A549 (cell line): ENCODE results near the gene ADSS1.

ENCODE experiments used
- BHLHE40 ChIP-seq: IDR thresholded peaks from 2 replicates; pipeline ENCODE4 v1.6.1; 2012; ENCODE audit warnings: low read depth, low read length, inconsistent platforms
- CEBPB ChIP-seq, 2 experiments: fragments of >200 bp in 1 of 2; sonication (Bioruptor Twin) in 1 of 2; formaldehyde crosslinking in 1 of 2; IDR thresholded peaks; 2 replicates each; pipeline ENCODE4 v1.6.1; 2012 to 2016
- CTCF ChIP-seq: fragments of >200 bp; sonication (Bioruptor Twin); formaldehyde crosslinking; IDR thresholded peaks from 3 replicates; pipeline ENCODE4 v1.5.1; 2016
- EP300 ChIP-seq, 2 experiments: fragments of >200 bp; sonication (Bioruptor Twin); formaldehyde crosslinking; IDR thresholded peaks; 2 replicates in 1 of 2; 3 replicates in 1 of 2; pipeline ENCODE4 v1.6.1; 2016 to 2017
- MAX ChIP-seq: IDR thresholded peaks from 2 replicates; pipeline ENCODE4 v1.6.1; 2012
- POLR2A ChIP-seq: IDR thresholded peaks from 2 replicates; pipeline ENCODE4 v1.6.1; 2012; ENCODE audit warnings: mild to moderate bottlenecking, low read length
- SMC3 ChIP-seq: fragments of >200 bp; sonication (Bioruptor Twin); formaldehyde crosslinking; IDR thresholded peaks from 3 replicates; pipeline ENCODE4 v1.6.1; 2018; ENCODE audit warnings: inconsistent platforms
- TF ChIP-seq, protein P1 (sequence below): fragments of 200-600 bp; sonication (generic); IDR thresholded peaks from 2 replicates; pipeline ENCODE4 v1.6.1; 2016; ENCODE audit warnings: antibody characterized with exemption, mild to moderate bottlenecking, moderate library complexity

DNA sequence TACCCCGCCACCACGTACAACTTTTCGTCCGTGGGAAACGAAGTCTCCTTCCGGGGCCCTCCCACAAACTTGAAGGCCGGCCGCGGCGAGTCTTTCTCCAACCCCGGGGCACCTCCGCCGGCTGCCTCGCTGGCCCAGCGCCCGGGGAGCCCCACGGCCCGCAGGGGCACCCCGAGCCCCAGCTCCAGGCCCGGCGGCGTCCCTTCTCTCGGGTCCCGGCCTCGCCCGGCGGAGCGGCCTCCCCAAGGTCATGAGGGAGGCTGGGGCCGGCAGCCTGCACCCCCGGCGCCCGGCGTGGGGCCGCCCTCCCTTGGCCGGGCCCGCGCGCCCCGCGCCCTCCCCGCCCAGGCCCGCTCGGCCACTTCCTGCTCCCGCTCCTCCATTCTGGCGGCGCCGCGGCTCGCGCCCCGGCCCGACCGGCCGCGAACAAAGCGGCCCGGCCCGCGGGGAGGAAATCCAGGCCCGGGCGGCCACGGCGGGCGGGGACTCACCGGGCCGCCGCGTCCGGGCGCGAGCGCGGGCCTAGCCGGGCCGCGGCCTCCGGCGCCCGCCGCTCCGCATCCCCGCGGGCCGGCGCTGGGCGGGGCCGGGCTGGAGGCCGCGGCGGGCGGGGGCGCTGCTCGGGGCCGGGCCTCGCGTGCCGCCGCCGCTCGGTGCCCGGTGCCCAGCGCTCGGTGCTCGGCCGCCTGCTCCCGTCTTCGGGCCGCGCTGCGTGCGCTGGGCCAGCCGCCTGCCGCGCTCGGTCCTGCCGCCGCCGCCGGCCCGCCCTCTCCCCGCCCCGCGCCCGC lies 71.2 kb downstream of the ADSS1 start, which contains the start of gene AKT1:
- TF ChIP-seq CTCF = no peak
- TF ChIP-seq BHLHE40 = no peak
- no peak for TF ChIP-seq SMC3
- TF ChIP-seq, protein P1, sequence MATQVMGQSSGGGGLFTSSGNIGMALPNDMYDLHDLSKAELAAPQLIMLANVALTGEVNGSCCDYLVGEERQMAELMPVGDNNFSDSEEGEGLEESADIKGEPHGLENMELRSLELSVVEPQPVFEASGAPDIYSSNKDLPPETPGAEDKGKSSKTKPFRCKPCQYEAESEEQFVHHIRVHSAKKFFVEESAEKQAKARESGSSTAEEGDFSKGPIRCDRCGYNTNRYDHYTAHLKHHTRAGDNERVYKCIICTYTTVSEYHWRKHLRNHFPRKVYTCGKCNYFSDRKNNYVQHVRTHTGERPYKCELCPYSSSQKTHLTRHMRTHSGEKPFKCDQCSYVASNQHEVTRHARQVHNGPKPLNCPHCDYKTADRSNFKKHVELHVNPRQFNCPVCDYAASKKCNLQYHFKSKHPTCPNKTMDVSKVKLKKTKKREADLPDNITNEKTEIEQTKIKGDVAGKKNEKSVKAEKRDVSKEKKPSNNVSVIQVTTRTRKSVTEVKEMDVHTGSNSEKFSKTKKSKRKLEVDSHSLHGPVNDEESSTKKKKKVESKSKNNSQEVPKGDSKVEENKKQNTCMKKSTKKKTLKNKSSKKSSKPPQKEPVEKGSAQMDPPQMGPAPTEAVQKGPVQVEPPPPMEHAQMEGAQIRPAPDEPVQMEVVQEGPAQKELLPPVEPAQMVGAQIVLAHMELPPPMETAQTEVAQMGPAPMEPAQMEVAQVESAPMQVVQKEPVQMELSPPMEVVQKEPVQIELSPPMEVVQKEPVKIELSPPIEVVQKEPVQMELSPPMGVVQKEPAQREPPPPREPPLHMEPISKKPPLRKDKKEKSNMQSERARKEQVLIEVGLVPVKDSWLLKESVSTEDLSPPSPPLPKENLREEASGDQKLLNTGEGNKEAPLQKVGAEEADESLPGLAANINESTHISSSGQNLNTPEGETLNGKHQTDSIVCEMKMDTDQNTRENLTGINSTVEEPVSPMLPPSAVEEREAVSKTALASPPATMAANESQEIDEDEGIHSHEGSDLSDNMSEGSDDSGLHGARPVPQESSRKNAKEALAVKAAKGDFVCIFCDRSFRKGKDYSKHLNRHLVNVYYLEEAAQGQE = no peak
- TF ChIP-seq MAX = no peak
- no peak for TF ChIP-seq CEBPB (IDR thresholded peaks at IDR 0.05)
- no peak for TF ChIP-seq EP300 (IDR thresholded peaks at IDR 0.05)
- no peak for TF ChIP-seq POLR2A
